Glomerular visceral epithelial cell (primary cell): ENCODE data around the gene MZF1.
A peak's percentile ranks its signal among the peaks of the same experiment; 100 is the strongest.
"Not testable (repeated sequence)": the region's sequence is repeated elsewhere in the genome, so short reads cannot be mapped to it uniquely, and the experiment has no call there.

Experiments
- DNase-seq: peaks from one replicate; pipeline ENCODE4 v3.0.0-alpha.2; 2016; ENCODE audit errors: extremely low spot score

The MZF1 gene

GRCh38 chr19:58539169-58539559 is 34.0 kb downstream of the MZF1 start:
- not testable (repeated sequence) for DNase-seq

- DNase-seq = no peak
Measured at GRCh38 chr19:58538257-58539168, 34.6 kb downstream of the MZF1 start.

GRCh38 chr19:58536852-58537798 is 36.0 kb downstream of the MZF1 start:
- DNase-seq = no peak

GRCh38 chr19:58535857-58536256 is 37.3 kb downstream of the MZF1 start:
- no peak for DNase-seq

- no peak for DNase-seq
Measured at GRCh38 chr19:58531034-58531840, 41.9 kb downstream of the MZF1 start.

GRCh38 chr19:58529405-58529804 is 43.7 kb downstream of the MZF1 start:
- DNase-seq = no peak

- no peak for DNase-seq
Measured at GRCh38 chr19:58522709-58523108, 50.4 kb downstream of the MZF1 start.

- no peak for DNase-seq
Measured at GRCh38 chr19:58521651-58522050, 51.5 kb downstream of the MZF1 start.

- DNase-seq = no peak
Measured at GRCh38 chr19:58520257-58520599, 52.9 kb downstream of the MZF1 start.

- peak; percentile 97 for DNase-seq
Measured at GRCh38 chr19:58519355-58520256, 53.5 kb downstream of the MZF1 start, which contains the start of gene ZBTB45. TSS of gene ZBTB45 (minus strand) at chr19:58519810. CDS start at chr19:58517673, 2,137 bp downstream.

- DNase-seq = peak; percentile 73
Measured at GRCh38 chr19:58519087-58519354, 54.1 kb downstream of the MZF1 start.

- DNase-seq = peak; percentile 5
Measured at GRCh38 chr19:58518256-58519086, 54.7 kb downstream of the MZF1 start.

GRCh38 chr19:58516964-58517833 is 55.9 kb downstream of the MZF1 start:
- DNase-seq = no peak

GRCh38 chr19:58516246-58516836 is 56.8 kb downstream of the MZF1 start:
- DNase-seq = no peak

GRCh38 chr19:58515259-58515658 is 57.9 kb downstream of the MZF1 start:
- DNase-seq = no peak

GRCh38 chr19:58514564-58515022 is 58.5 kb downstream of the MZF1 start:
- DNase-seq = no peak

GRCh38 chr19:58513694-58514563 is 59.2 kb downstream of the MZF1 start:
- DNase-seq = peak; percentile 13
